Stimulated activated CD8-positive, alpha-beta memory T cell treated with anti-CD3 and anti-CD28 coated beads, Interleukin-12 subunit alpha, Interleukin-12 subunit beta, amount 100 ng/mL, for 1 hour (primary cell): ENCODE results near the gene GRIN2A.

Source experiments
- DNase-seq: peaks from one replicate; pipeline ENCODE4 v3.0.0-alpha.2; 2020; ENCODE audit warnings: low read depth

GRIN2A gene

DNA sequence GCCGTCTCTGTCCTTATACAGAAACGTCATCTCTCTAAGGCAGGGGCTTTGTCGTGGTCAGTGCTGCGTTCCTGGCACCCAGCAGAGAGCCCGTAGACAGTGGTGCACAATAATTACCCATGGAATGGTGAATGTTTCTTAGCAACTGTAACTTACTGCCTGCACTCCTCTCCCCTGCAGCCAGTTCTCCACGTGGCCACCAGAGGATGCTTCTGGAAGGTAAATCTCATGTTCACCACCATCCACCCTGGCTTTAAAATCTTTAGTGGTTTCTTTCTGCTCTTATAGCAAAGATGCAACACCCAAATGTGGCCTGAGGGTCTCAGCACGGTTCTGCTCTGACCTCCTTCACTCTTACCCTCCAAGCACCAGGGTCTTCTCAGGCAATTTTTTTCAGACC, 150.8 kb downstream of the GRIN2A start:
- no peak for DNase-seq

DNA sequence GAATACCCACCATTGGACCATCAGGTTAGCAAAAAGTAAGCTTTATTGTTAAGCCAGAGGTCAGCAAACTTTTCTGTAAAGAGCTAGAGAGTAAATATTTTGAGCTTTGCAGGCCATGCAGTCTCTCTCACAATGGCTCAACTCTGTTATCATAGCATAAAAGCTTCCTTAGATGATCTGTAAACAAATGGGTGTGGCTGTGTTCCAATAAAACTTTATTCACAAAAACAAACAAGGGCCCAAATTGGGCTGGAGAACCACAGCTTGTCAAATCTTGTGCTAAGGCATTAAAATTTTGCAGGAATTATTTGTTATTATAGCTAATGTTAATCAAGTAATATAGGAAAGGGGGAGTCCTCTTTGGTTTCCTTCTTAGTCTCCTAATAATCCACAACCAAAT, 153.6 kb downstream of the GRIN2A start:
- no peak for DNase-seq

DNA sequence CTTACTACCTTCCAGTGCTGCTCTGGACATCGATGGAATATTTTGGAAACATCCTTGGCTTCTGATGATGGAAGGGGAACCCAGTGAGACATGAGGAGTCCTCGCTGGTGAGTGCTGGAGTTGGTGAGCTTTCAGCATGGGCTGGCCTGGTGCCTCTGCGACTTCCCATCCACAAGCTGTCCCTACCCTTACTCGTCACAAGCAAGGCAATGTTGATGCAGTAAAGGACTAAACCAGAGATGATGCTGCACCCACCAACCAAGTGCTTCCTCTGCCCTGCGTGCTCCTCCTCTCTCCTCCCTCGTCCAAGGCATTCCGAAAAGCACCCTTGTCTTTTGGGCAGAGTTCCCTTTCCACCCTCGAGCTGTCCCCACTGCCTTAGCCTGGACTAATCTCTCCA, 154.7 kb downstream of the GRIN2A start:
- no peak for DNase-seq

DNA sequence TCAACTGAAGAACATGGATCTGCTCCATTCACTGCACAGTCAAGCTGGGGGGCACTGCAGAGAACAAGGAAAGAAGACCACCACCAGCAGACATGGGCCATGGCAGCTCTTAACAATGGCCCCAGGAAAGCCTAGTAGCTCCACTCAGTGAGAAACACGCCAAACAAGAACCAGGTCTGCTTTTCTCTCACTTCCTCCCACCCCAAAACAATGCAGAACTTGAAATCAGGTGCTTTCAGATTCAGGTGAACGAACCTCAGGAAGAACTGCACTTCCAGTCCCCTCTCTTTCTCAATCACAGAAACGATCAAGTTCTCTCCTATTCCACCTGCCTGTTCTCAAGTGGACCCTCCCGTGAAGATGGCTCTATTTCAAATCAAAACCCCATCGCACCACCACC, 155.6 kb downstream of the GRIN2A start:
- DNase-seq, result no peak

DNA sequence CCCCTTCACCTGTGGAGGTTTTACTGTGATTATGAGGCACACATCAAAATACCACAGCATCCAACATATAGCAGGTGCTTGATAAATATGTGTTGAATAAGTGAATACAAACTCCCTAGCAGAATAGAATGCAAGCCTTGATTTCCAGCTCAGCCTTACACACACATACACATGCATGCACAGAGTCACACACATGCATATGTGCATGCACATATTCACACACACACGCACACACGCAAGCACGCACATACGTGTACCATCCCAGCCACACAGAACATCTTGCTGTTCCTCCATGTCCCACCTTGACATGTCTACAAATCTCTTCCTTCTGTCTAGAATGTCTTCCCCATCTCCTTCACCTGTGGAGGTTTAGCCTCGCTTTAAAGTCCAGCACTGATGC, 160.1 kb downstream of the GRIN2A start:
- no peak for DNase-seq

DNA sequence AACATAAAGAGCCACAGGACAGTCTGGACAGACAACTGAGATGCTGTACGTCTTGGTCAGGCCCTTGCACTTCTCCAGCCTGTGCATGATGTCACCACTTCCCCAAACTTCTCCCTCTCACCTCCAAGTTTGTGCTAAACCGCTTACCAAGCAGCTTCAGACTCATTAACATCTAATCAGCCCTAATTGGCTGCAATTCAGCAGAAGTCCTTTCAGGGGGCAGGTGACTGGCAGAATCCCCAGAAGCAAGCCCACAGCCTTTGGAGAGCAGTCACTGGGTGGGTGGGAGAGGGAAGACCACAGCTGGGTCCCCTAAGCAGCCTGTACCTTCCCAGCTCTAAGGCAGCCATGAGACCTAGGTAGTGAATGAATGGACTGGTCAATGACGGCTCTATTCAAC, 161.4 kb downstream of the GRIN2A start:
- DNase-seq, result no peak

DNA sequence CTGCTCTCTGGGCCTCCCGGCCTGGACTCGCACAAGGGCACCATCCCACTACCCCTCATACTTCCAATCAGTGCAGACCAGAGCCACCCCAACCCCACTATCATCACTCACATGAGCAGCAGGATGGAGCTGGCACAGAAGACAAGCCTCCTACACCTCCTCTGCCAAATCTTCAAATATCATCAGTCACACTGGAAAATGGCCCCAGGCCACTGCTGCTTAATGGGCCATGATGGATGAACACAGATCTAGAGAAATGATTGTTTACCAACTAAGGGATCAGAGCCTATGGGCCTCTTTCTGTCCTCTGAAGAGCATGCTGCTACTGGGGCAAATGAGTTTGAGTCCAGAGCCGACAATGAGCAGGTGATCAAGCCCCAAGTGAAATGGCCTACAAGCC, 165.5 kb downstream of the GRIN2A start:
- no peak for DNase-seq

DNA sequence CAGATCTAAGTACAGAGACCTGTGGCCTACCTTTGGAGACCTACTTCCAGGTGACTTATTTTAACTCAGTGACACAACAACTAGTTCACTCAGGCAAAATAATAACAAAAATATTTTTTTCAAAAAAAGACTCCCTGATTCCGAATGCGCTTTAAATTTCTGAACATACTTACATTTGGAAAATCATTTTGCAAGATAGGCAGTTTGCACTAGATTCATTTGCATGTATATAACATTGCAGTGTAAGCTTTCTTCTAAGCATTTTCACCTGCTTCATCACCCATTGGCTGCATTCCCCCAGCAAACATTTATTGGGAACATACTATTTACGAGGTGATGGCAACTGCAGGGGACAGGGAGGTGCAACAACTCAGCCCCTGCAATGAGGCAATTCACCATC, 166.8 kb downstream of the GRIN2A start:
- no peak for DNase-seq

DNA sequence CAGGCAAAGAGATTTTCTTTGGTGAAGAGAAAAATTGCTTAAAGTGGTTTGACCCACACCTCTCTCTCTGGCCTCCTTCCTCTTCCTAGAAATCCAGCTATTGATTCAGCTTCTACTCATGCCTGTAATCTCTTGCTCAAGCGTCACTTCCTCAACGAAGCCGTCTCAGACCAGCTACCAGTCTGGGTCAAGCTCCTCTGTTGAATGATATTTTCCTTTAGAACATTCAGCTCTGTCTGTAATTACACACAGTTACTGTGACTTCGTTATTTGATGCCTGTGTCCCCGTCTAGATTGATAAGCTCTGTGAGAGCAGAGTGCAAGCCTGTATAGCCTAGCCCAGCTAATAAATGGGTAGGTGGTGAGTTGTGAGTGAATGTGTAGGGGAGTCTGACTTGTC, 168.5 kb downstream of the GRIN2A start:
- no peak for DNase-seq

DNA sequence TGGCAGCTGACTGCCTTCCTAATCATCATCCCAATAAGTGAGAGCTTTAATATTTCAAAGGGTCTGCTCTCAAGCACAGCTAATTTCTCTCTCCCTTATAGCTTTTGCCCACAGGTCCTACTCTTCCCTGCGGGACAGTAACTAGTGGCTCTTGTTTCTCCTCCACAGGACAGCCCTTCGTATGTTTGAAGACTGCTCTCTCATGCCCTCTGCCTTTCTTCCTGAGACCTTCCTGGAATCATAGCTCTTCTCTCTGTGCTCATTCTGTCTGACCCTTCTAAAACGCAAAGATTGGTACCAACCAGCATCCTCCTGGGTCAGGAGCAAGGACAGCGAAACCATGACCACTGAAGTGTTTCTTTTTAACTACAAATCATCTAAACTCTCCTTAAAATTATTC, 168.9 kb downstream of the GRIN2A start:
- no peak for DNase-seq

DNA sequence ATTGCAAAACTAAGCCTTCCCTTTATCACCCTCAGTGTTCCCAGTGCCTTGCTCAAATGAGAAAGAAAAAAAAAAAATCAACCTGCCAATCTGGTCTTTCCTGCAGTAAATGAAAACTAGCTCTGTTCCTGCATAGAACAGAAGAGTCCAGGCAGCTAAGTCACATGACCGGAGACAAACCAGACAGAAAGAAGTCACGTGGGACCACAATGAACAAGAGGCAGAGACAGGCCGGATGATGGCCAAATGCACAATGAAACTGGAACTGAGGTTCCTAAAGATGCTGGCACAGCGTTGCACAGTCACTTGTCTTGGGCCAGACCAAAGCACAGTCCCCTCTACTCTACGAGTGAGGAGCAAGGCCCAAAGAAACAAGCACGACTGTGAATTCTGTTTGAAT, 172.5 kb downstream of the GRIN2A start:
- no peak for DNase-seq

DNA sequence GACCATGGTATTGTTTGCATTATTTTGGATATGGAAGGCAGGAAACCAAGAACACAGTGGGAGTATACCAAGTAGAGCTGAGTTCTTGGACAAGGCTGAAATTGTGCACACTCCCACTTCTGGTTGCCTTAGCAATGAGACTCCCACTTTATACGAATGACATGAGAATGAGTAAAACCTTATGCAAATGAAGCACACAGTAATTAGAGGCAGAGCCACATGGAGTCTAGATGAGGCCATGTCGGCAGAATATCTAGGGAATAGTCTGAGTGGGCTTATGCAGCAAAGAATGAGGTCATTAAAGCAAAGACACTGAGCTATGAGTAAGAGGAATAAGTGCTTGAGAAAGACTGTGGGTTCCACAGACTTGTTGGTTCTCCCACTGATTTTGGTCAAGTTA, 178.7 kb downstream of the GRIN2A start:
- no peak for DNase-seq

DNA sequence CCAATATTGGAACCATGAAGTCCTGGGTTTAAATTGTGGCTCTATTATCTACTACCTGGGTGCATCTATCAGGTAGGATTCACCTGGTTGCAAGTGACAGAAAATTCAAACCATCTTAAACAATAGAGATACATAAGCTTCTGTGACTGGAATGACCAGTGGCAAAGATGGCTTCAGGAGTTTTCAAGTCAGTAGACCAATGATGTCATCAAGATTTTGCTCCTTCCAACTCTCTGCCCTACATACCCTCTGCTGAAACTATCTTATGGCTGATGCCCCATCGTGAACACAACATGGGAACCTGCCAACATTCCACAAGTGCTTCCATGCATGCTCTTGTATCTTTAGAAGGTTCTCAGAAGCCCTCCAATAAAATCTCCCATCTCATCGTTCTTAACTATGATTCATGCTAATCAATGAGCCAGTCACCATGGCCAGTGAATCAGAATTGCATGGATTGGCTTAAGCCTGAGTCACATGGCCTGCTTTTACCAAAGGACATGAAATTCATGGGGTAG, 180.9 kb downstream of the GRIN2A start:
- DNase-seq, result no peak

DNA sequence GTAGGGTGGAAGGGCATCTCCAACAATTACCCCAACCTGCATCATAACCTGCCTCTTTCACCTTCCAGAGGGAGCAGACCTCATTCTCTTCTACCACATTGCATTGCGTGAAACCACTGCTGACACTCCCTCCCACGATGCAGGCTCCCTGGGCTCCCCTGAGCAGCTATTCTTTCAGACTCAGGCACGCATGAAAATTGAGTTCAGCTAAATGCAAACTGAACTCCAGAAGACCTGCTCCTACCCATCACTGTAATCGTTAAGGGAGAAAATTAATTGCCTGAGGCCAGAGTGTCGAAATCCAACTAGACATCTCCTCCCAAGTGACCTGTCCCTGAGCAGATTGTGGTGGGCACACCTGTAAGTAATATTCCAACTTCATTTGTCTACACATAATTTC, 186.0 kb downstream of the GRIN2A start:
- DNase-seq, result no peak

DNA sequence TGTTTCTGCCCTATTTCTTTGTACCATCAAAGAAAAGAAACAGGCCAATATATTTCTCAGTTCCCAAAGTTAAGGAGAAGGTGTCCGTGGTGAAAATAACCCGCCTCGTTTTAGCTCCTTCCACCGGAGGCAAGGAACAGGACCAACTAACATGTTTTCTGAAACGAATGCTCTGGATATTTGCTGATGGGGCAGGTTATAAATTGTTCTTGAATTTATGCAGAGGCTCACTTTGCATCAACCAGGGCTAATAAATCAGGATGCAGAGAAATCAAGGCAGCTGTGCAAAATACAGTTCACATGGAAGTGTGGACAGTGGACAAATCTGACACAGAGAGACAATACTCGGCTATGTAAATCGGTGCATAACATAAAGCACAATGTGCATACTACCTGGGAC, 189.8 kb downstream of the GRIN2A start:
- DNase-seq, result no peak

DNA sequence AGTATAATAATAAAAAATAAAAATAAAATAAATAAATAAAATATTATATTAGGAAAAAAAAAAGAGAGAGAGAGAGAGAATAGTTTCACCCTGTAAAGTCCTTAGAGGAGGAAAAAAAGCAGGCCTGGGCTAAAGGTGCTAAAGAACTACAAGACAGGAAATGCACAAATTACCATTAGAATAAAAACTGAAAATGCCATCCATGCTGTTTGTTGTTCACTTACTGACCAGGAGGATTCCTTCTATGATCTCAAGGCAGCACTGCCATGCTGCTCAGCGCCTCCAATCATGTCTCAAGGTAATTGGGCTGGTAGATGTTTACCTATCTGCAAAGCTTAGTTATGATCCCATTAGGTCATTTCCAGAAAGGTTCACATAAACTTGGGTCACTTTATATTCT, 201.2 kb downstream of the GRIN2A start:
- no peak for DNase-seq

DNA sequence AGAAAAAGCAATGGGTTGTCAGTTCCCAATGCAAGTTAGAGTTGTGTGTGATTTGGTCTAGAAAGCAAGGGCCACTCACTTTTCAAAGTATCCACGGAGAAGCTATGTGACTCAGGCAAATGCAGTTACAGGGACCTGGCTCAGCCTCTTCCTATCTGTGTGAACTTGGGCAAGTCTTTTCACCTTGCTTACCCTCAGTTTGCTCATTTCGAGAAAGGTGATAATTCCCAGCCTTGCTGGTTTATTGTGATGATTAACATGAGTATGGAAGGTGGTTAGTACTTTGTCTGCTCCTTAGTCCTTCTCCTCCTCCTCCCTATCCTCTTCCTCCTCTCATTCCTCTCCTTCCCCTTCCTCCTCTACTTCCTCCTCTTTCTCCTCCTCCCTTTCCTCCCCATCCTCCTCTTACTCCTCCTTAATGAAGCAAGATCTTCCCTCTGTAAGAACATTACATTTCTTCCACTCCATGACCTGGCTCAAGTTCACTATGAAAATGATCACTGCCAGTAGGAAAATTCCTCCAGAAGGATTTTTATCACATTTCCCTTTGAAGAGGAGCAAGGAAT, 204.0 kb downstream of the GRIN2A start:
- DNase-seq, result no peak

DNA sequence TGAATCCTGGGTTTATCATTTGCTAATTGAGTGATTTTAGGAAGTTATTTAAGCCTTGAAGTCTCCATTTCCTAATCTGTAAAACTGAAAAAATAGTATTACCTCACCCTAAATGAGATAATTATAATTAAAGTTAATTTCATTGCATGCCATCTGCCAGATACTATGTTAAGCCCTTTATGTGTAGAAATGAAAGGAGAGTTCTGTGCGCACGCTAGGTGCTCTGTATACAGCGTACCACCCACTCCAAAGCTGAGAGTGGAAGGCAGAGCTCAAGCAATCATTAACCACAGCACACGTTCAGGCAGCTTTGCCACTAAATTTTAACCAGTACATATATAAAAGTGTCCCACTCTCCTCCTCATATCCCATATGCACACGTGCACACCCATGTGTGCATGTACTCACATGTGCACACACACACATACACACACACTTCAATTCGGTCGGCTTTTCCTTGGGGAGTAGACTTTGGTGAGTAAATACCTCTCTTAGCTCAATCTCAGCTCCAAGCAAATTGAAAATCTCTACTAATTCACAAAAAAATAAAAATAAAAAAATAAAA, 204.8 kb downstream of the GRIN2A start:
- no peak for DNase-seq

DNA sequence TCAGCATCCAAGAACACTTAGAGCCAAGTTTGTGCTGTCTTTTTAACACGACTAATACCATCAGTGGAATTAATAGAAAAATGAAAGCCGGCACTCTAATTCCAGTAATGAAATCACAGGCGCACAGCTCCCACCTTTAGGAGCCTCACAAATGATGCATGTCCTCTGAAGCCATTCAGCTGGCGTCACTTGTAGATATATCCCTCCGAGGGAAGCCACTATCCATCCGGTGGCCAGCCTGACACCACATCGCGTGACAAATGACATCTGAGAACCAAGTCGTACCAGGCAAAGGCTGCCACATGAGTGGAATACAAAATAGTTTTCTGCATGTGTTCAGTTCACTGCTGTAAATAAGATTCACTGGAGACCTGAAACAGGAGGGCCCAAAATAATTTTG, 205.6 kb downstream of the GRIN2A start:
- no peak for DNase-seq

DNA sequence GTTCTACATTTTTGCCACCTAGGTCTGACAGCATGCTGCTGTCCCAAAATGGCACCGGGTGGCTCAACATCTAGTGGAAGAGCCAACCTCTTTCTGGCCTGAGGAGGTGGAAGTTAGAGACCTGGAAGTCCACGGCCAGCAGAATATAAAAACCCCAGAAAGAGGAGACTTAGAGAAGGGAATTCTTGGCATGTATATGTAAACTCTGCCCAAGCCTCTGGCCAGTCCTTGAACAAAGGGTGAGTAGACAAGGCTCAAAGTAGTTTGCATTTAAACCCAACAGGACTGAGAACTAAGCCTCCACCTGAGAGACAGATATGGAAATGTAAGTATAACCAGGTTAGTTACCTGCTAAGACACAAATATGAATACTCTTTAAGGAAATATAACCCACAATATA, 210.3 kb downstream of the GRIN2A start:
- DNase-seq, result no peak

DNA sequence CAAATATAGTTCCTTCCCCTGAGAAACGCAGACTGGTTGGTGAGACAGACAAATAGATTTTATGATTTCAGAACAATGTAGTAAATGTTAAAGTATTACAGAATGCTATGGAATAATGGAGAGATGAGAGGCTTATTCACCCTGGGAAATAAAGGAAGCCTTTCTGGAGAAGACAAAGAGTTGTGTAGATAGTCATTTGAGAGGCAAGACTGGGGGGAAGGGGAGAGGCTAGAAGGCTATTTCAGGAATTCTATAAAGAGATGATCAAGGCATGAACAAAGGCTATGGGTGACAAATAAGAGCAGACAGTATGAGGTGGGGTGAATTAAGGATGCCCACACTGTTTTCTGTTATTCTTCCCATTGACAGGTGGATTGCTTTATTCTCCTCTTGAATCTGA, 211.4 kb downstream of the GRIN2A start:
- DNase-seq, result no peak

DNA sequence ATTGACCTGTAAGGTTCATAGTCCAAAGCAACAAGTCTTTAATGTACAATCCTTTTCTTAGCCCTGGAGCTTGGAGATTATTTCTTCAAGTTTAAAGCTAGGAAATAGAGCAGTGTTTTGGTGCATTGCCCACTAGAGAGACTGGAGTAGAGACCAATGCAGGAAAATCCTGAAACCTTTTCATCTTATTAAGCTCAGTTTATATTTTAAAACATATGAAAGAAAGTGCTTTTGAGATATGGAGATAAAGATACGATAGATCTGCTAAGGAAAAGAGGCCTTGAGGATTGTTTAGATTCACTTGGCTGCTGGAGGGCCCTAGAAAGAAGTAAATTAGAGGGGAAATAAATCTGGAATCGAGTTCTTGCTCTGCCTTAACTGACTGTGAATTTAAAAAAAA, 212.0 kb downstream of the GRIN2A start:
- DNase-seq, result no peak

DNA sequence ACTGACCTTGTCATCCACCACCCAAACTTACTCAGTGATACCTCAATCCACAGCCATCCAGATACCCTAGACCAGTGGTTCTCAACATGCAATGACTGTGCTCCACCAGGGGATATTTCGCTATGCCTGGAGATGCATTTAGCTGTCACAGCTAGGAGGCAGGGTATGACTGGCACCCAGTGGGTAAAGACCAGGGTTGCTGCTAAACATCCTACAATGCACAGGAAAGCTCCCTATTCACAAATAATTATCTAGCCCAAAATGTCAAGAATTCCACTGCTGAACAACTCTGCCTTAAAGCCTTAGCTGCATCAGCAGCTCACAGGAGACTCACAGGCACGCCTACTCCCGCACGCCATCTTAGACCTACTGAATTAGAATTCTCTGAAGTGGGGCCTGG, 212.6 kb downstream of the GRIN2A start:
- no peak for DNase-seq

DNA sequence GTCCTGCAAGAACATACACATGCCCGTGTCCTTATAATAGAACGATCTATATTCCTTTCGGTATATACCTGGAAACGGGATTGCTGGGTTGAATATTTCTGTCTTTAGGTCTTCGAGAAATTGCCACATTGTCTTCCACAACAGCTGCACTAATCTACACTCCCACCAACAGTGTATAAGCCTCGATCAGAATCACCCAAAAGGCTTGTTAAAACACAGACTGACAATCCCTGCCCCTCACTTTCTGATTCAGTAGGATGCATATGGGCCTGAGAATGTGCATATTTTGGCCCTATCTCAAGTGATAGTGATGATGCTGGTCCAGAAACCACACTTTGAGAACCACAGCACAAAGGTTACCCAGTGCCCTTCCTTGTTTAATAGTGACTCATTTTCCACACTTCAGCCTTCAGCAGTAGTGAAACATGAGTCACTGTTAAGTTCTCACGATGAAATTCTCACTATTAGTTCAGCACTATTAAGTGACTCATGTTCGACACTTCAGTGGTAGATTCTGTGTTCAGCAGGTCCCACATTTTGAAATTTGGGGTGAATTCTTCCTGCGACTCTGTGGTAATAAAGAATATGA, 215.6 kb downstream of the GRIN2A start:
- no peak for DNase-seq
